ENCODE results near the gene PHF13. TPM values are rescaled to one million over a fixed set of nuclear protein-coding genes. Genes with fewer than 3 reads are reported as not detected.

PHF13 gene
- polyA plus RNA-seq, 1 of the 3 experiments (the other 2 are of a cell fraction): 8.5 TPM

GRCh38 chr1:6574025-6574620, 39.4 kb upstream of the PHF13 start (continued):
- TF ChIP-seq TEAD4 (IDR thresholded peaks at IDR 0.05; ENCODE audit: borderline replicate concordance, insufficient read depth) (no peak), USF1 (IDR thresholded peaks at IDR 0.05; ENCODE audit: borderline replicate concordance, low read depth) (no peak), MAX (IDR thresholded peaks at IDR 0.05; ENCODE audit: low read depth) (no peak)

GRCh38 chr1:6574818-6575217, 38.7 kb upstream of the PHF13 start:
- no peaks in the 10 kb centered on the region for H3K36me3 ChIP-seq (replicated peaks in 1 of 2; ENCODE audit: control insufficient read depth in 1 of 2, insufficient read depth in 2 of 2, low read length in 1 of 2)
- H3K4me1 ChIP-seq (ENCODE audit: control insufficient read depth in 1 of 2, insufficient read depth in 2 of 2, low read depth in 1 of 2, low read length in 1 of 2): peaks cover 6 to 15% of the 10 kb centered on the region in 2 experiments; a peak in 1 of 4 replicates
- H3K9me3 ChIP-seq: no peaks in the 10 kb centered on the region
- ChIA-PET CTCF (interaction anchor here (1.2 to 1.4 kb wide), 2 partner anchors 20 to 53 kb away, joined by 3 to 7 read pairs; partner anchors contain the start of gene NOL9), POLR2A (no interaction called here)
- H3K9ac ChIP-seq: no peak overlapping the region
- no peak for TF ChIP-seq GATA2 (CRISPR knock-in tag; IDR thresholded peaks at IDR 0.05)
- no peak for TF ChIP-seq CHD2 (IDR thresholded peaks at IDR 0.05; ENCODE audit: low read length, partially characterized antibody)
- TF ChIP-seq IRF3 (IDR thresholded peaks at IDR 0.05; ENCODE audit: low read depth, low read length): no peak
- TF ChIP-seq PBX3 (IDR thresholded peaks at IDR 0.05): no peak
- TF ChIP-seq USF1 (IDR thresholded peaks at IDR 0.05; ENCODE audit: borderline replicate concordance, low read depth): no peak
- TF ChIP-seq FOXJ3 (CRISPR knock-in tag; IDR thresholded peaks at IDR 0.05): no peak
- no peak for TF ChIP-seq NFIC (IDR thresholded peaks at IDR 0.05; ENCODE audit: borderline replicate concordance)
- TF ChIP-seq SMC3 (IDR thresholded peaks at IDR 0.05; ENCODE audit: low read depth, low read length): no peak
- no peak for TF ChIP-seq POLR2AphosphoS5 (IDR thresholded peaks at IDR 0.05; ENCODE audit: low read depth, low read length)
- no peak for TF ChIP-seq CTCF (IDR thresholded peaks at IDR 0.05)
- TF ChIP-seq TCF12 (IDR thresholded peaks at IDR 0.05): no peak
- TF ChIP-seq EP300 (IDR thresholded peaks at IDR 0.05; ENCODE audit: borderline replicate concordance in 1 of 2, low read depth in 1 of 2, low read length in 1 of 2): no peak
- TF ChIP-seq TAF1 (IDR thresholded peaks at IDR 0.05; ENCODE audit: borderline replicate concordance, low read depth, low read length): no peak
- H3K27me3 ChIP-seq (ENCODE audit: insufficient read depth): no peaks in the 10 kb centered on the region
- WGBS (ENCODE audit: low lambda C conversion rate): 68% methylated on average over 4 of the region's 14 CpGs
- no peaks in the 10 kb centered on the region for H3F3A ChIP-seq (replicated peaks; ENCODE audit: insufficient read depth)
- no peak overlapping the region for H2AFZ ChIP-seq (ENCODE audit: low read depth)
- peak; percentile 10 for DNase-seq
- no peaks in the 10 kb centered on the region for H3K79me2 ChIP-seq (ENCODE audit: insufficient read depth)
- no peaks in the 10 kb centered on the region for H4K20me1 ChIP-seq (ENCODE audit: insufficient read depth)
- H3K27ac ChIP-seq (ENCODE audit: low read depth in 2 of 2, low read length in 1 of 2): no peak overlapping the region
- H3K4me2 ChIP-seq: no peak overlapping the region
- no peak overlapping the region for H3K4me3 ChIP-seq (ENCODE audit: low read depth in 2 of 2, low read length in 1 of 2)
- H3K9me2 ChIP-seq: no peaks in the 10 kb centered on the region

All from SK-N-SH (cell line).